Endodermal cell (in vitro differentiated cells): Measurements from ENCODE around the gene TMEM255B. TPM values are rescaled to one million over a fixed set of nuclear protein-coding genes. Genes with fewer than 3 reads are reported as not detected.

Experiments
- DNase-seq: peaks from one replicate; pipeline ENCODE4 v3.0.0-alpha.2; 2017
- H3K27ac ChIP-seq: 2 replicates; pipeline ENCODE4 v1.5.1; 2013; ENCODE audit warnings: mild to moderate bottlenecking, low read depth, low read length, moderate library complexity
- H3K27me3 ChIP-seq: 2 replicates; pipeline ENCODE4 v1.6.1; 2013; ENCODE audit warnings: mild to moderate bottlenecking, low read length, moderate library complexity; ENCODE audit not compliant: insufficient read depth, control insufficient read depth, poor library complexity, severe bottlenecking
- H3K36me3 ChIP-seq: 2 replicates; pipeline ENCODE4 v1.7.0; 2013; ENCODE audit warnings: mild to moderate bottlenecking, low read length, moderate library complexity; ENCODE audit not compliant: control insufficient read depth, insufficient read depth
- H3K4me1 ChIP-seq: one replicate; pipeline ENCODE4 v1.7.0; 2013; ENCODE audit warnings: low read length; ENCODE audit not compliant: control insufficient read depth, insufficient read depth
- H3K4me3 ChIP-seq: 2 replicates; pipeline ENCODE4 v1.5.1; 2013; ENCODE audit warnings: mild to moderate bottlenecking, low read length, moderate library complexity
- H3K9ac ChIP-seq: 2 replicates; pipeline ENCODE4 v1.6.1; 2013; ENCODE audit warnings: mild to moderate bottlenecking, low read length, moderate library complexity; ENCODE audit not compliant: poor library complexity, severe bottlenecking; ENCODE audit errors: extremely low read depth
- H3K9me3 ChIP-seq: 2 replicates; pipeline ENCODE4 v1.6.1; 2013; ENCODE audit warnings: mild to moderate bottlenecking, low read length, moderate library complexity; ENCODE audit not compliant: control insufficient read depth
- H3K27ac Mint-ChIP-seq: 2 replicates; pipeline ENCODE4 v1.8.0; 2020; ENCODE audit warnings: mixed read lengths
- H3K27me3 Mint-ChIP-seq: 2 replicates; pipeline ENCODE4 v1.8.0; 2021; ENCODE audit warnings: mild to moderate bottlenecking, mixed read lengths; ENCODE audit not compliant: insufficient read depth
- H3K36me3 Mint-ChIP-seq: 2 replicates; pipeline ENCODE4 v1.8.0; 2020; ENCODE audit warnings: low read depth, mixed read lengths
- H3K4me1 Mint-ChIP-seq: 2 replicates; pipeline ENCODE4 v1.8.0; 2020; ENCODE audit warnings: mixed read lengths
- H3K4me3 Mint-ChIP-seq: 2 replicates; pipeline ENCODE4 v1.8.0; 2020; ENCODE audit warnings: mild to moderate bottlenecking, moderate library complexity, mixed read lengths
- H3K9me3 Mint-ChIP-seq: 2 replicates; pipeline ENCODE4 v1.8.0; 2020; ENCODE audit warnings: mild to moderate bottlenecking, mixed read lengths
- WGBS, 2 experiments: methylation state at CpG; one replicate each; pipeline versions ENCODE4 v1.1.5 to v1.1.7; 2013; ENCODE audit warnings: missing lambda C conversion rate in 2 of 2, mixed read lengths in 1 of 2; ENCODE audit not compliant: insufficient coverage in 1 of 2, insufficient read length in 1 of 2; 5-methylcytosine and 5-hydroxymethylcytosine counted together
- total RNA-seq, 2 donors: library from RNA; stranded (reverse); fragmentation: NEBNext Ultra II Directional in 1 of 2; extraction: Animal tissue kit (Norgen Biotek cat#: 25700) in 1 of 2; gene quantifications; 2 replicates in 1 of 2; 3 replicates in 1 of 2; pipeline ENCODE4 v1.2.1, GENCODE V29; 2021
- TF ChIP-seq, protein P1 (sequence below): fragments of 200-600 bp; sonication (generic); conservative IDR thresholded peaks from 2 replicates; pipeline ENCODE4 v1.5.0; 2021; ENCODE audit warnings: antibody characterized with exemption, mild to moderate bottlenecking

The TMEM255B gene
- total RNA-seq, 2 donors from 2014 or later, result 0.55 to 2.1 TPM

DNA sequence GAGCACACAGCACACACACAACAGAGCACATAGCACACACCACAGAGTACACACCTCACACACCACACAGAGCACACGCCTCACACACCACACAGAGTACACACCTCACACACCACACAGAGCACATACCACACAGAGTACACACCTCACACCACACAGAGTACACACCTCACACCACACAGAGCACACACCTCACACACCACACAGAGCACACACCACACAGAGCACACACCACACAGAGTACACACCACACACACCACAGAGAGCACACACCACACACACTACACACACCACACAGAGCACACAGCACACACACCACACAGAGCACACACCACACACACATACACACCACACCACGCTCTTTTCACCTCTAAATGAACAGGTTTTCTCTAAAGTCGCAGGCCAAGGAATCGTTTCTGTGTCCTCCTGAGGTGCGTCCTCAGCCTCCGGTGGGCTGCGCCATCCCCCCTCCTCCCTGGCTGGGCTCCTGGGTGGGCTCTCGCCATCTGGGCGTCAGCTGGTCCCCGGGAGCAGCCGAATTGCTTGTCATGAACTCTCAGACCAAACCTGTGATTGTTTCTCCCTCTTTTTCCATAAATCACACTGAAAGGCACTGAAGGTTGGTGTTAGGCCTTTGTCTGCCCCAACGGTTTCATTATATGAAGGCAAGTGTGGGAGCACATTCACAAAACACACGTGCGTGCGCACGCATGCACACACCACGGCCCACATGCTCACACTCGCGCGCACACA lies 37.4 kb downstream of the TMEM255B start:
- Mint-ChIP-seq H3K27ac (no peak overlapping the region), H3K4me1 (no peaks in the 10 kb centered on the region), H3K27me3 (no peaks in the 10 kb centered on the region), H3K9me3 (no peaks in the 10 kb centered on the region), H3K36me3 (no peaks in the 10 kb centered on the region), H3K4me3 (no peak overlapping the region)
- H3K9ac ChIP-seq, result no peak overlapping the region
- 90 to 97% methylated on average over 19 to 20 of the region's 20 CpGs for WGBS, 2 experiments
- DNase-seq, result no peak
- H3K9me3 ChIP-seq, result no peaks in the 10 kb centered on the region
- no peaks in the 10 kb centered on the region for H3K27me3 ChIP-seq
- H3K36me3 ChIP-seq, result no peaks in the 10 kb centered on the region
- TF ChIP-seq, protein P1, sequence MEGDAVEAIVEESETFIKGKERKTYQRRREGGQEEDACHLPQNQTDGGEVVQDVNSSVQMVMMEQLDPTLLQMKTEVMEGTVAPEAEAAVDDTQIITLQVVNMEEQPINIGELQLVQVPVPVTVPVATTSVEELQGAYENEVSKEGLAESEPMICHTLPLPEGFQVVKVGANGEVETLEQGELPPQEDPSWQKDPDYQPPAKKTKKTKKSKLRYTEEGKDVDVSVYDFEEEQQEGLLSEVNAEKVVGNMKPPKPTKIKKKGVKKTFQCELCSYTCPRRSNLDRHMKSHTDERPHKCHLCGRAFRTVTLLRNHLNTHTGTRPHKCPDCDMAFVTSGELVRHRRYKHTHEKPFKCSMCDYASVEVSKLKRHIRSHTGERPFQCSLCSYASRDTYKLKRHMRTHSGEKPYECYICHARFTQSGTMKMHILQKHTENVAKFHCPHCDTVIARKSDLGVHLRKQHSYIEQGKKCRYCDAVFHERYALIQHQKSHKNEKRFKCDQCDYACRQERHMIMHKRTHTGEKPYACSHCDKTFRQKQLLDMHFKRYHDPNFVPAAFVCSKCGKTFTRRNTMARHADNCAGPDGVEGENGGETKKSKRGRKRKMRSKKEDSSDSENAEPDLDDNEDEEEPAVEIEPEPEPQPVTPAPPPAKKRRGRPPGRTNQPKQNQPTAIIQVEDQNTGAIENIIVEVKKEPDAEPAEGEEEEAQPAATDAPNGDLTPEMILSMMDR, result no peak
- H3K4me3 ChIP-seq, result no peak overlapping the region
- no peak overlapping the region for H3K27ac ChIP-seq
- no peaks in the 10 kb centered on the region for H3K4me1 ChIP-seq

DNA sequence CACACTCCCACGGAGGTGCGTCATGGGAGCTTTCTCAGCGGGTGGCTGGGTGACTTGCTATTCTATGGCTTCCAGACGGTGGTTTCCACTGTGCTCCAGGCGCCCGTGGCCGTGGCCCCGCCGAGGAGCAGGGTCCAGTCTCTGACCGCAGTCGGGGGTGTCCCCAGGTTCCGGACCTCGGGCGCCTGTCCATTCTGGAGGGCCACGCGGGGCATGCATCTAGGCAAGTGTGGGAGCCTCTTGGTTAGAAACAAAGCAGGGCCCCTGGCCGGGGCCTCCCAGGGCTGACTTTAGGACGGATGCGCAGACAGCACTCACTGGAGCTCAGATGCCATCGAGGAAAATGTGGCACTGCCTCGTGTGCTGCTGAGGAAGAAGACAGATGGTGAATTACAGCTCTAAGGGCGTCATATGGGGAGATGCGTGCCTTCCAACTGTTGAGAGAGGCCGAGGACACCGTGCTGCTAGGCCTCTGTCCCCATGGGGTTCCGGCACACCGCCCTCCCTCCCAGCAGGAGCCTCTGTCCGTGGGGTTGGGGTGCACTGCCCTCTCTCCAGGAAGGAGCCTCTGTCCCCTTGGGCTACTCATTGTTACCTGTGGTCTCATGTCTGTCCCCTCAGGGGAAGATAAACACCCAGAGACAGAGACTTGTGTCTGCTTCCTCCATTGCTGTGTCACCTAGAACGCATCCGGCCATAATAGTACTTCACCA lies 38.1 kb downstream of the TMEM255B start:
- no peaks in the 10 kb centered on the region for H3K4me1 Mint-ChIP-seq
- no peaks in the 10 kb centered on the region for H3K36me3 Mint-ChIP-seq
- no peaks in the 10 kb centered on the region for H3K9me3 Mint-ChIP-seq
- TF ChIP-seq, protein P1, result no peak
- WGBS, 2 experiments, result 93 to 96% methylated on average over 30 of the region's 30 CpGs
- no peak overlapping the region for H3K4me3 ChIP-seq
- no peaks in the 10 kb centered on the region for H3K27me3 Mint-ChIP-seq
- no peaks in the 10 kb centered on the region for H3K9me3 ChIP-seq
- H3K4me3 Mint-ChIP-seq, result no peak overlapping the region
- peak; percentile 34 for DNase-seq
- no peaks in the 10 kb centered on the region for H3K4me1 ChIP-seq
- no peak overlapping the region for H3K27ac ChIP-seq
- no peaks in the 10 kb centered on the region for H3K27me3 ChIP-seq
- H3K27ac Mint-ChIP-seq, result no peak overlapping the region
- H3K36me3 ChIP-seq, result no peaks in the 10 kb centered on the region
- no peak overlapping the region for H3K9ac ChIP-seq

DNA sequence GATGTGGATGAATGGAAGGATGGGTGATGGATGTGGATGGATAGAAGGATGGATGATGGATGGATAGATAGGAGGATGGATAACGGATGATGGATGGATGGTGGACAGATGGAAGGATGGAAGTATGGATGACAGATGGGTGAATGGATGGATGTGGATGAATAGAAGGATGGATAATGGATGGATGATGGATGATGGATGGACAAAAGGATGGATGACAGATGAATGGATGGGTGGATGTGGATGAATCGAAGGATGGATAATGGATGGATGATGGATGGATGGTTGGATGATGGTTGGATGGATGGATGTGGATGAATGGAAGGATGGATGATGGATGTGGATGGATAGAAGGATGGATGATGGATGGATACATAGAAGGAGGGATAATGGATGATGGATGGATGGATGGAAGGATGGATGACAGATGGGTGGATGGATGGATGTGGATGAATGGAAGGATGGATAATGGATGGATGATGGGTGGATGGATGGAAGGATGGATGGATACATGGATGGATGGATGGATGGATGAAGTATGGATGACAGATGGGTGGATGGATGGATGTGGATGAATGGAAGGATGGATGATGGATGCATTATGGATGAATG lies 39.3 kb downstream of the TMEM255B start:
- H3K9me3 ChIP-seq, result no peaks in the 10 kb centered on the region
- no peaks in the 10 kb centered on the region for H3K36me3 Mint-ChIP-seq
- WGBS, 2 experiments, result 81 to 89% methylated on average over 2 of the region's 2 CpGs
- H3K27ac ChIP-seq, result no peak overlapping the region
- no peak for DNase-seq
- no peaks in the 10 kb centered on the region for H3K4me1 Mint-ChIP-seq
- H3K36me3 ChIP-seq, result no peaks in the 10 kb centered on the region
- TF ChIP-seq, protein P1, result no peak
- no peaks in the 10 kb centered on the region for H3K9me3 Mint-ChIP-seq
- no peaks in the 10 kb centered on the region for H3K27me3 ChIP-seq
- no peak overlapping the region for H3K9ac ChIP-seq
- no peaks in the 10 kb centered on the region for H3K27me3 Mint-ChIP-seq
- no peak overlapping the region for H3K27ac Mint-ChIP-seq
- no peaks in the 10 kb centered on the region for H3K4me1 ChIP-seq
- H3K4me3 ChIP-seq, result no peak overlapping the region
- H3K4me3 Mint-ChIP-seq, result no peak overlapping the region
